OCI-LY7 (cell line): ENCODE measurements around the gene CD300A. TPM values are rescaled to one million over a fixed set of nuclear protein-coding genes. Genes with fewer than 3 reads are reported as not detected.
"Not testable (repeated sequence)": the region's sequence is repeated elsewhere in the genome, so short reads cannot be mapped to it uniquely, and the experiment has no call there.

Experiments
- BruUV-seq: library from RNA; stranded (reverse); fragments of 400-500 nt; replicated peaks from 2 replicates; lab custom pipeline; 2021; lab: Mats Ljungman, UMichigan
- CTCF ChIA-PET: fragments of 300-600 bp; sonication (Branson Sonifier 250); formaldehyde crosslinking; loops from one replicate; lab custom pipeline; 2022; ENCODE audit warnings: antibody characterized with exemption; ENCODE audit not compliant: unreplicated experiment; lab: Charles Lee
- POLR2A ChIA-PET: fragments of 300-600 bp; sonication (Branson Sonifier 250); formaldehyde crosslinking; loops from one replicate; lab custom pipeline; 2022; ENCODE audit warnings: antibody characterized with exemption; lab: Charles Lee
- DNase-seq: peaks from one replicate; pipeline ENCODE4 v3.0.0-alpha.2; 2015; ENCODE audit warnings: low spot score
- H2AFZ ChIP-seq: fragments of 200-600 bp; sonication (generic), shearing (Covaris generic); 2 replicates; pipeline ENCODE4 v1.6.1; 2014; ENCODE audit warnings: mild to moderate bottlenecking, antibody characterized with exemption, low read length, moderate library complexity
- H3K27ac ChIP-seq: fragments of 200-600 bp; sonication (generic); 2 replicates; pipeline ENCODE4 v1.5.1; 2014; ENCODE audit warnings: mixed run types, low read depth, mild to moderate bottlenecking, moderate library complexity, low read length, inconsistent platforms; ENCODE audit not compliant: poor library complexity, severe bottlenecking
- H3K36me3 ChIP-seq: fragments of 200-600 bp; sonication (generic); 2 replicates; pipeline ENCODE4 v1.6.1; 2014; ENCODE audit warnings: mild to moderate bottlenecking, antibody characterized with exemption, low read length, moderate library complexity, mixed read lengths; ENCODE audit not compliant: insufficient read depth
- H3K4me1 ChIP-seq: fragments of 200-600 bp; sonication (generic); 2 replicates; pipeline ENCODE4 v1.5.1; 2014; ENCODE audit warnings: mild to moderate bottlenecking, low read length; ENCODE audit not compliant: insufficient read depth, poor library complexity, severe bottlenecking
- H3K4me2 ChIP-seq: fragments of 200-600 bp; sonication (generic); 2 replicates; pipeline ENCODE4 v1.6.1; 2014; ENCODE audit warnings: mild to moderate bottlenecking, low read length
- H3K4me3 ChIP-seq: fragments of 200-600 bp; sonication (generic); 2 replicates; pipeline ENCODE4 v1.5.1; 2014; ENCODE audit warnings: mild to moderate bottlenecking, low read depth, low read length; ENCODE audit not compliant: poor library complexity, severe bottlenecking
- H3K79me2 ChIP-seq: fragments of 200-600 bp; sonication (generic); 2 replicates; pipeline ENCODE4 v1.6.1; 2016; ENCODE audit warnings: low read depth, mild to moderate bottlenecking, low read length, moderate library complexity, mixed read lengths; ENCODE audit not compliant: insufficient read depth
- H3K9me2 ChIP-seq: fragments of 200-600 bp; sonication (generic); 2 replicates; pipeline ENCODE4 v1.6.1; 2016; ENCODE audit warnings: mild to moderate bottlenecking, low read length, mixed read lengths; ENCODE audit not compliant: insufficient read depth
- H3K9me3 ChIP-seq: fragments of 200-600 bp; sonication (generic); 2 replicates; pipeline ENCODE4 v1.6.1; 2014; ENCODE audit warnings: mild to moderate bottlenecking, mixed run types, low read length, mixed read lengths
- H4K20me1 ChIP-seq: fragments of 200-600 bp; sonication (generic); 2 replicates; pipeline ENCODE4 v1.6.1; 2014; ENCODE audit warnings: mild to moderate bottlenecking, antibody characterized with exemption, low read length, moderate library complexity, mixed read lengths; ENCODE audit not compliant: insufficient read depth
- CTCF ChIP-seq: fragments of 200-600 bp; sonication (generic); conservative IDR thresholded peaks from 2 replicates; pipeline ENCODE4 v1.5.1; 2014; ENCODE audit warnings: mild to moderate bottlenecking, antibody characterized with exemption, low read length, moderate library complexity, mixed read lengths
- EZH2phosphoT487 ChIP-seq: fragments of 200-600 bp; sonication (generic); IDR thresholded peaks from 2 replicates; pipeline ENCODE4 v1.6.1; 2018; ENCODE audit warnings: low read depth, borderline replicate concordance, mild to moderate bottlenecking, mixed run types, antibody characterized with exemption, low read length, moderate library complexity, mixed read lengths
- intact Hi-C: fragments of 100-400 bp; cut with micrococcal nuclease; formaldehyde crosslinking; loops from one replicate; pipeline ENCODE4 v1.10.0; 2022; ENCODE audit not compliant: unreplicated experiment
- total RNA-seq, 2 experiments: library from RNA; depleted of rRNA in 1 of 2; stranded (reverse); fragments of >200 nt in 1 of 2; shearing (Covaris generic) in 1 of 2; gene quantifications; 2 replicates each; pipeline ENCODE4 v1.2.3, GENCODE V29; 2014 to 2022

CD300A gene
- total RNA-seq, 2 experiments from 2014 or later: 3.5 to 6.7 TPM

DNA sequence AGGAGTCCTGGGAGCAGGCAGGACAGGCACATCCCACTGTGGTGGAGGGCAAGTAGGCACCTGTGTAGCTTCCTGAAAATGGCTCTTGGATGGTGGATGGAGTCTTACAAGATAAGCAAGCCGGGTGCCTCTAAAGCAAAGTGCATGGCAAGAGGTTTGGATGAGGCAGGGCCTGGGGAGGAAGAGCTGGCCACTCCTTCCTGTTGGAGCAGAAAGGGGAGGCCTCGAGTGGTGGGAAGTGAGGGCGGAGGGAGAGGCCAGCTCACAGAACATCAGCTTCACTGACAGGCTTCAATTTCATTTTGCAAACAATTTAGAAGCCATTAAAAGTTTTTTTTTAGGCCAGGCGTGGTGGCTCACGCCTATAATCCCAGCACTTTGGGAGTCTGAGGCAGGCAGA, 31.0 kb downstream of the CD300A start:
- Histone ChIP-seq H3K27ac (no peak overlapping the region), H4K20me1 (no peaks in the 10 kb centered on the region), H3K4me1 (no peaks in the 10 kb centered on the region), H3K9me2 (no peaks in the 10 kb centered on the region), H3K79me2 (no peaks in the 10 kb centered on the region), H2AFZ (no peak overlapping the region), H3K4me2 (no peak overlapping the region), H3K9me3 (no peaks in the 10 kb centered on the region), H3K4me3 (no peak overlapping the region), H3K36me3 (no peaks in the 10 kb centered on the region)
- intact Hi-C loops: no loop called here
- ChIA-PET POLR2A (interaction anchor here (0.8 kb wide), 1 partner anchor 12 kb away, joined by 3 read pairs; no protein-coding TSS in a partner anchor), CTCF (no interaction called here)
- TF ChIP-seq EZH2phosphoT487: no peak
- TF ChIP-seq CTCF: no peak
- no peak for DNase-seq
- no TSS peak for BruUV-seq

- H3K36me3 ChIP-seq: no peaks in the 10 kb centered on the region
- no peaks in the 10 kb centered on the region for H3K9me2 ChIP-seq
- no peak overlapping the region for H3K4me2 ChIP-seq
- no peak overlapping the region for H3K27ac ChIP-seq
- BruUV-seq: no TSS peak
- POLR2A ChIA-PET: no interaction called here
- no peak overlapping the region for H3K4me3 ChIP-seq
- H4K20me1 ChIP-seq: no peaks in the 10 kb centered on the region
- no peak overlapping the region for H2AFZ ChIP-seq
- CTCF ChIA-PET: no interaction called here
- no peaks in the 10 kb centered on the region for H3K4me1 ChIP-seq
- intact Hi-C loops: no loop called here
- no peak for DNase-seq
- TF ChIP-seq EZH2phosphoT487 (no peak), CTCF (no peak)
- H3K9me3 ChIP-seq: no peaks in the 10 kb centered on the region
- no peaks in the 10 kb centered on the region for H3K79me2 ChIP-seq
Observed at GRCh38 chr17:74499992-74500391, 33.6 kb downstream of the CD300A start.

DNA sequence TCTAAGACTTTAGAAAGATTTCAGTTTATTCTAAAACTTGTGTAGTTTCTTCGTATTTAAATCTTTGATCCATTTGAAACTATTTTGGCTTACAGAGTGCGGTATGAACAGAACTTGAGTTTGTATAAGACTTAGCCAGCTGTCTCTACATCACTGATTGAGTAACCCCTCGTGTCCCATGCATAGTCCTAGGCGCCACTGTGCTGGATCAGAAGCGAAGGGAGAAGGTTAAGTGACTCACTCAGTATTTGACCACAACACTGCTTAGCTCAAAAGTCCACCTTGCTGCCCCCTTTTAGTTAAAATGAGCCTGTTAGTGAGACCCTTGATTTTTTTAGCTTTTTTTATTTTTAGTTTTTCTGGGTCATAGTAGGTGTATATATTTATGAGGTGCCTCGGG, 36.4 kb downstream of the CD300A start:
- Histone ChIP-seq H3K79me2 (no peaks in the 10 kb centered on the region), H3K9me2 (no peaks in the 10 kb centered on the region), H3K36me3 (no peaks in the 10 kb centered on the region), H3K27ac (no peak overlapping the region), H2AFZ (no peak overlapping the region), H3K4me3 (no peak overlapping the region), H3K4me1 (no peaks in the 10 kb centered on the region), H3K4me2 (no peak overlapping the region), H3K9me3 (no peaks in the 10 kb centered on the region), H4K20me1 (no peaks in the 10 kb centered on the region)
- BruUV-seq: no TSS peak
- intact Hi-C loops: no loop called here
- ChIA-PET CTCF (no interaction called here), POLR2A (interaction anchor here (0.7 to 0.8 kb wide), 2 partner anchors 30 to 1161 kb away, joined by 3 to 5 read pairs; no protein-coding TSS in a partner anchor)
- DNase-seq: no peak
- TF ChIP-seq EZH2phosphoT487 (no peak), CTCF (no peak)

DNA sequence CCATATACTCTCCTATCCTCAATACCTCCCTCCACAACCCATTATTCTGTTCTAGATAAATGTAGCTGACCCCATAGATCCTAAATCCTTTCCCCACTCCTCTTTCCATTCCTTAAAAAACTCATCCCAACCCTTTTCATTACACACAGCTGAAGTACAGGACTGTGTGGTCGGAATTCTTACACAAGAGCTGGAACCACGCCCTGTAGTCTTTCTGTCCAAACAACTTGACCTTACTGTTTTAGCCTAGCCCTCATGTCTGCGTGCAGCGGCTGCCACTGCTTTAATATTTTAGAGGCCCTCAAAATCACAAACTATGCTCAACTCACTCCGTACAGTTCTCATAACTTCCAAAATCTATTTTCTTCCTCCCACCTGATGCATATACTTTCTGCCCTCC, 37.5 kb downstream of the CD300A start:
- H3K9me2 ChIP-seq, CTCF ChIA-PET, H4K20me1 ChIP-seq, POLR2A ChIA-PET, H3K27ac ChIP-seq, H3K79me2 ChIP-seq, H3K4me3 ChIP-seq, DNase-seq, H3K4me2 ChIP-seq, H2AFZ ChIP-seq, BruUV-seq, H3K4me1 ChIP-seq, H3K9me3 ChIP-seq, intact Hi-C loops, H3K36me3 ChIP-seq: not testable (repeated sequence)
